A549 (cell line): Measurements from ENCODE around the gene AMMECR1. TPM values are rescaled to one million over a fixed set of nuclear protein-coding genes. Genes with fewer than 3 reads are reported as not detected.

Experiments
- ATAC-seq, 2 experiments: fragments of 200-7000 bp in 1 of 2; fragments of >200 bp in 1 of 2; cut with Nextera tagmentation in 1 of 2; cut with Tn5 transposase in 1 of 2; 3 replicates each; pipeline versions ENCODE4 v1.8.0 to v1.9.1; 2018 to 2020; ENCODE audit warnings: mild to moderate bottlenecking in 1 of 2, moderate library complexity in 1 of 2
- CTCF ChIA-PET: fragments of 300-600 bp; sonication (Branson Sonifier 250); formaldehyde crosslinking; extraction: SDS; loops from one replicate; lab custom pipeline; 2021; ENCODE audit warnings: antibody characterized with exemption, inconsistent platforms; lab: Yijun Ruan, JAX
- POLR2A ChIA-PET: fragments of 350-600 bp; formaldehyde crosslinking; extraction: SDS; loops from one replicate; lab custom pipeline; 2021; ENCODE audit warnings: antibody characterized with exemption, inconsistent platforms; lab: Yijun Ruan, JAX
- DNase-seq, 2 experiments: peaks; one replicate each; pipeline versions ENCODE4 v3.0.0 to v3.0.0-alpha.2; 2011 to 2016; ENCODE audit warnings: low read depth in 1 of 2, low spot score in 1 of 2
- FAIRE-seq: peaks from 2 replicates; lab custom pipeline; 2011; peaks lifted over from hg19 to GRCh38; lab: Jason Lieb, UNC
- H3K27ac ChIP-seq, 2 experiments: fragments of >200 bp; sonication (Bioruptor Twin); formaldehyde crosslinking; 3 replicates each; pipeline ENCODE4 v1.5.1; 2016 to 2017
- H3K4me1 ChIP-seq: fragments of >200 bp; sonication (Bioruptor Twin); formaldehyde crosslinking; 3 replicates; pipeline ENCODE4 v1.6.1; 2016
- H3K4me2 ChIP-seq: fragments of >200 bp; sonication (Bioruptor Twin); formaldehyde crosslinking; 3 replicates; pipeline ENCODE4 v1.6.1; 2016
- H3K4me3 ChIP-seq: fragments of >200 bp; sonication (Bioruptor Twin); formaldehyde crosslinking; 3 replicates; pipeline ENCODE4 v1.5.1; 2016
- H3K9me3 ChIP-seq: fragments of >200 bp; sonication (Bioruptor Twin); formaldehyde crosslinking; 3 replicates; pipeline ENCODE4 v1.6.1; 2016
- CHD2 ChIP-seq: fragments of 150-350 bp; IDR thresholded peaks from 2 replicates; pipeline ENCODE4 v1.6.1; 2014; ENCODE audit warnings: low read length; ENCODE audit not compliant: partially characterized antibody
- CHD4 ChIP-seq: fragments of 200-600 bp; sonication (generic); IDR thresholded peaks from 2 replicates; pipeline ENCODE4 v1.6.1; 2016; ENCODE audit warnings: antibody characterized with exemption, mild to moderate bottlenecking, borderline replicate concordance
- EHMT2 ChIP-seq: fragments of 200-600 bp; sonication (generic); IDR thresholded peaks from 2 replicates; pipeline ENCODE4 v1.6.1; 2016; ENCODE audit warnings: antibody characterized with exemption, low read depth, mild to moderate bottlenecking, moderate library complexity
- ESRRA ChIP-seq: fragments of 150-350 bp; IDR thresholded peaks from 2 replicates; pipeline ENCODE4 v1.6.1; 2014; ENCODE audit warnings: mild to moderate bottlenecking, low read length, borderline replicate concordance
- FOXS1 ChIP-seq: fragments of 250-450 bp; sonication (Bioruptor Pico); IDR thresholded peaks from 2 replicates; pipeline ENCODE4 v1.5.0; 2020; ENCODE audit warnings: mild to moderate bottlenecking, moderate library complexity
- GATA3 ChIP-seq: IDR thresholded peaks from 2 replicates; pipeline ENCODE4 v1.6.1; 2012; ENCODE audit warnings: borderline replicate concordance
- HEYL ChIP-seq: fragments of 250-450 bp; sonication (Bioruptor Pico); IDR thresholded peaks from 2 replicates; pipeline ENCODE4 v1.8.0; 2021; ENCODE audit warnings: mild to moderate bottlenecking, moderate library complexity
- JUNB ChIP-seq: fragments of >200 bp; sonication (Bioruptor Twin); formaldehyde crosslinking; IDR thresholded peaks from 2 replicates; pipeline ENCODE4 v1.6.1; 2016
- KDM5A ChIP-seq: fragments of 200-600 bp; sonication (generic); IDR thresholded peaks from 2 replicates; pipeline ENCODE4 v1.6.1; 2016; ENCODE audit warnings: antibody characterized with exemption, mild to moderate bottlenecking
- MAFK ChIP-seq: fragments of 450-650 bp; IDR thresholded peaks from 2 replicates; pipeline ENCODE4 v1.6.1; 2014; ENCODE audit not compliant: partially characterized antibody
- MAZ ChIP-seq: fragments of 150-350 bp; IDR thresholded peaks from 2 replicates; pipeline ENCODE4 v1.6.1; 2014; ENCODE audit warnings: antibody characterized with exemption, low read depth, low read length, borderline replicate concordance
- MYC ChIP-seq: IDR thresholded peaks from 2 replicates; pipeline ENCODE4 v1.6.1; 2012; ENCODE audit warnings: mild to moderate bottlenecking, inconsistent platforms, low read length, improper control_type of control experiment, borderline replicate concordance
- NR3C1 ChIP-seq: fragments of >200 bp; sonication (Bioruptor Twin); formaldehyde crosslinking; IDR thresholded peaks from 3 replicates; pipeline ENCODE4 v1.6.1; 2017
- RCOR1 ChIP-seq: fragments of 150-350 bp; IDR thresholded peaks from 2 replicates; pipeline ENCODE4 v1.6.1; 2014; ENCODE audit warnings: antibody characterized with exemption, low read length, low read depth
- USF2 ChIP-seq: fragments of 450-650 bp; IDR thresholded peaks from 2 replicates; pipeline ENCODE4 v1.6.1; 2014; ENCODE audit warnings: antibody characterized with exemption
- ZNF302 ChIP-seq: fragments of 250-450 bp; sonication (Bioruptor Pico); IDR thresholded peaks from 2 replicates; pipeline ENCODE4 v1.9.0; 2021; ENCODE audit warnings: inconsistent platforms, mild to moderate bottlenecking, moderate library complexity
- ZSCAN20 ChIP-seq: fragments of 250-450 bp; sonication (Bioruptor Pico); IDR thresholded peaks from 2 replicates; pipeline ENCODE4 v1.8.0; 2022; ENCODE audit warnings: mild to moderate bottlenecking, moderate library complexity
- WGBS: methylation state at CpG from one replicate; pipeline ENCODE4 v1.1.6; 2017; ENCODE audit errors: missing lambda C conversion rate; 5-methylcytosine and 5-hydroxymethylcytosine counted together
- polyA plus RNA-seq, 4 experiments: library from polyadenylated mRNA; depleted of rRNA in 3 of 4; stranded (reverse); fragments of >200 nt; fragmentation: RNase III in 1 of 4; extraction: RNeasy Plus Mini Kit Qiagen cat#74134 plus additional on column Dnase treatment in 1 of 4; gene quantifications; 2 replicates in 3 of 4; 3 replicates in 1 of 4; pipeline ENCODE4 v1.2.3, GENCODE V29; 2011 to 2017
- TF ChIP-seq, protein P1 (sequence below): fragments of 200-600 bp; sonication (generic); IDR thresholded peaks from 2 replicates; pipeline ENCODE4 v1.6.1; 2016; ENCODE audit warnings: antibody characterized with exemption, mild to moderate bottlenecking, moderate library complexity
- TF ChIP-seq, protein P2 (sequence below): IDR thresholded peaks from 2 replicates; pipeline ENCODE4 v1.6.1; 2012; ENCODE audit warnings: low read depth, borderline replicate concordance
- TF ChIP-seq, protein P3 (sequence below): IDR thresholded peaks from 2 replicates; pipeline ENCODE4 v1.6.1; 2012
- TF ChIP-seq, protein P4 (sequence below): IDR thresholded peaks from 2 replicates; pipeline ENCODE4 v1.6.1; 2012
- TF ChIP-seq, protein P5 (sequence below): fragments of 250-450 bp; sonication (Bioruptor Pico); IDR thresholded peaks from 2 replicates; pipeline ENCODE4 v1.5.0; 2021; ENCODE audit warnings: mild to moderate bottlenecking, moderate library complexity, borderline replicate concordance

The AMMECR1 gene
- polyA plus RNA-seq, 2 of the 4 experiments (the other 2 are of a cell fraction), result 7.9 to 13.7 TPM

DNA sequence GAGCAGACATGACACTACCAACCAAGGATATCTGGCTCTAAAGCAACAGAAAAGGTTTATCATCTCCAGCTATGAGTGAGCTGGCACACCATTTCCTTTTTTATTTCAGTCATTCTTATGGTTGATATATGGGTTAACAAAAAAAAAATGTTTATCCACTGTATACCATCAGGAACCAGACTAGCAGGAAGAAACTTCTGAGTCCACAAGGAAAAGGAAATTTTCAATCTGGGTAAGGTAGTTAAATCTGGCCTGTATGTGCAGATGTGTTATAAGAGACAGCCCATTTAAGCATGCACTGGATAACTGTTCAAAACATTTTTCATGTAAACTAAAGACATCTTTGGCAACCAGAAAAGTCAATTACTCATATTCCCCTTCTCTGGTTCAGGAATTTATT, 35.0 kb downstream of the AMMECR1 start (continued):
- TF ChIP-seq, protein P1, sequence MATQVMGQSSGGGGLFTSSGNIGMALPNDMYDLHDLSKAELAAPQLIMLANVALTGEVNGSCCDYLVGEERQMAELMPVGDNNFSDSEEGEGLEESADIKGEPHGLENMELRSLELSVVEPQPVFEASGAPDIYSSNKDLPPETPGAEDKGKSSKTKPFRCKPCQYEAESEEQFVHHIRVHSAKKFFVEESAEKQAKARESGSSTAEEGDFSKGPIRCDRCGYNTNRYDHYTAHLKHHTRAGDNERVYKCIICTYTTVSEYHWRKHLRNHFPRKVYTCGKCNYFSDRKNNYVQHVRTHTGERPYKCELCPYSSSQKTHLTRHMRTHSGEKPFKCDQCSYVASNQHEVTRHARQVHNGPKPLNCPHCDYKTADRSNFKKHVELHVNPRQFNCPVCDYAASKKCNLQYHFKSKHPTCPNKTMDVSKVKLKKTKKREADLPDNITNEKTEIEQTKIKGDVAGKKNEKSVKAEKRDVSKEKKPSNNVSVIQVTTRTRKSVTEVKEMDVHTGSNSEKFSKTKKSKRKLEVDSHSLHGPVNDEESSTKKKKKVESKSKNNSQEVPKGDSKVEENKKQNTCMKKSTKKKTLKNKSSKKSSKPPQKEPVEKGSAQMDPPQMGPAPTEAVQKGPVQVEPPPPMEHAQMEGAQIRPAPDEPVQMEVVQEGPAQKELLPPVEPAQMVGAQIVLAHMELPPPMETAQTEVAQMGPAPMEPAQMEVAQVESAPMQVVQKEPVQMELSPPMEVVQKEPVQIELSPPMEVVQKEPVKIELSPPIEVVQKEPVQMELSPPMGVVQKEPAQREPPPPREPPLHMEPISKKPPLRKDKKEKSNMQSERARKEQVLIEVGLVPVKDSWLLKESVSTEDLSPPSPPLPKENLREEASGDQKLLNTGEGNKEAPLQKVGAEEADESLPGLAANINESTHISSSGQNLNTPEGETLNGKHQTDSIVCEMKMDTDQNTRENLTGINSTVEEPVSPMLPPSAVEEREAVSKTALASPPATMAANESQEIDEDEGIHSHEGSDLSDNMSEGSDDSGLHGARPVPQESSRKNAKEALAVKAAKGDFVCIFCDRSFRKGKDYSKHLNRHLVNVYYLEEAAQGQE, result no peak
- TF ChIP-seq, protein P2, sequence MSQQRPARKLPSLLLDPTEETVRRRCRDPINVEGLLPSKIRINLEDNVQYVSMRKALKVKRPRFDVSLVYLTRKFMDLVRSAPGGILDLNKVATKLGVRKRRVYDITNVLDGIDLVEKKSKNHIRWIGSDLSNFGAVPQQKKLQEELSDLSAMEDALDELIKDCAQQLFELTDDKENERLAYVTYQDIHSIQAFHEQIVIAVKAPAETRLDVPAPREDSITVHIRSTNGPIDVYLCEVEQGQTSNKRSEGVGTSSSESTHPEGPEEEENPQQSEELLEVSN, result no peak
- TF ChIP-seq KDM5A (no peak), MYC (no peak)
- TF ChIP-seq, protein P3, sequence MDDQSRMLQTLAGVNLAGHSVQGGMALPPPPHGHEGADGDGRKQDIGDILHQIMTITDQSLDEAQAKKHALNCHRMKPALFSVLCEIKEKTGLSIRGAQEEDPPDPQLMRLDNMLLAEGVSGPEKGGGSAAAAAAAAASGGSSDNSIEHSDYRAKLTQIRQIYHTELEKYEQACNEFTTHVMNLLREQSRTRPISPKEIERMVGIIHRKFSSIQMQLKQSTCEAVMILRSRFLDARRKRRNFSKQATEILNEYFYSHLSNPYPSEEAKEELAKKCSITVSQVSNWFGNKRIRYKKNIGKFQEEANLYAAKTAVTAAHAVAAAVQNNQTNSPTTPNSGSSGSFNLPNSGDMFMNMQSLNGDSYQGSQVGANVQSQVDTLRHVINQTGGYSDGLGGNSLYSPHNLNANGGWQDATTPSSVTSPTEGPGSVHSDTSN, result no peak

GRCh38 chrX:110281377-110281776, 36.5 kb downstream of the AMMECR1 start:
- peaks cover 70% of the 10 kb centered on the region for H3K4me1 ChIP-seq
- H3K27ac ChIP-seq, result peak overlapping the region; percentile 32 to 69; a peak in 4 of 6 replicates
- H3K4me2 ChIP-seq, result peak overlapping the region; percentile 68
- TF ChIP-seq, protein P4, sequence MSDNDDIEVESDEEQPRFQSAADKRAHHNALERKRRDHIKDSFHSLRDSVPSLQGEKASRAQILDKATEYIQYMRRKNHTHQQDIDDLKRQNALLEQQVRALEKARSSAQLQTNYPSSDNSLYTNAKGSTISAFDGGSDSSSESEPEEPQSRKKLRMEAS, result no peak
- TF ChIP-seq MYC (no peak), CHD4 (no peak), HEYL (no peak), JUNB (no peak), FOXS1 (no peak), CHD2 (no peak), RCOR1 (no peak), GATA3 (no peak), ZNF302 (CRISPR knock-in tag) (no peak), EHMT2 (no peak), USF2 (no peak), MAZ (no peak), MAFK (no peak), ZSCAN20 (CRISPR knock-in tag) (no peak), NR3C1 (no peak), ESRRA (no peak)
- TF ChIP-seq, protein P5, sequence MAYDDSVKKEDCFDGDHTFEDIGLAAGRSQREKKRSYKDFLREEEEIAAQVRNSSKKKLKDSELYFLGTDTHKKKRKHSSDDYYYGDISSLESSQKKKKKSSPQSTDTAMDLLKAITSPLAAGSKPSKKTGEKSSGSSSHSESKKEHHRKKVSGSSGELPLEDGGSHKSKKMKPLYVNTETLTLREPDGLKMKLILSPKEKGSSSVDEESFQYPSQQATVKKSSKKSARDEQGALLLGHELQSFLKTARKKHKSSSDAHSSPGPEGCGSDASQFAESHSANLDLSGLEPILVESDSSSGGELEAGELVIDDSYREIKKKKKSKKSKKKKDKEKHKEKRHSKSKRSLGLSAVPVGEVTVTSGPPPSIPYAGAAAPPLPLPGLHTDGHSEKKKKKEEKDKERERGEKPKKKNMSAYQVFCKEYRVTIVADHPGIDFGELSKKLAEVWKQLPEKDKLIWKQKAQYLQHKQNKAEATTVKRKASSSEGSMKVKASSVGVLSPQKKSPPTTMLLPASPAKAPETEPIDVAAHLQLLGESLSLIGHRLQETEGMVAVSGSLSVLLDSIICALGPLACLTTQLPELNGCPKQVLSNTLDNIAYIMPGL, result no peak
- TF ChIP-seq, protein P2, result no peak
- no peak for DNase-seq
- ChIA-PET POLR2A (no interaction called here), CTCF (no interaction called here)
- 32% methylated on average over 2 of the region's 2 CpGs for WGBS
- FAIRE-seq, result no peak
- no peak for ATAC-seq
- no peaks in the 10 kb centered on the region; the same call in 2 of the 3 replicates for H3K9me3 ChIP-seq
- H3K4me3 ChIP-seq, result no peak overlapping the region
